ENCODE results near the gene ERAP2.

The ERAP2 gene

DNA sequence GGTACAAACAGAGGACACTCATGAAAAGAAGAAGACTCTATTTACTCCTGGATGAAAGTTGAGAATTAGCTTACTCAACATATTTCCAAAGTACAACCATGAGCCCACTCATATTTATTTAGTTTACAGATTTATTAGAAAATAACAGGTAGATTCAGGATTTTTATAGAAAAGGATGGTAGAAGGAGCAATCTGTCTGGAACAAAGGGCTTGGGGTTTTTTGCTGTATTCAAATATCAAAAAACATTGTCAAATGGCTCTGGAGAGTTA lies 7.0 kb upstream of the ERAP2 start:
- DNase-seq (ENCODE audit: low spot score): no peak
- in situ Hi-C loops (cut with MboI; ENCODE audit: low sequenced_read_pairs, unreplicated experiment): loop anchor here (10.0 kb wide), 1 partner anchor 275 kb away; the partner anchor contains the start of gene LIX1
- TF ChIP-seq, protein P1, sequence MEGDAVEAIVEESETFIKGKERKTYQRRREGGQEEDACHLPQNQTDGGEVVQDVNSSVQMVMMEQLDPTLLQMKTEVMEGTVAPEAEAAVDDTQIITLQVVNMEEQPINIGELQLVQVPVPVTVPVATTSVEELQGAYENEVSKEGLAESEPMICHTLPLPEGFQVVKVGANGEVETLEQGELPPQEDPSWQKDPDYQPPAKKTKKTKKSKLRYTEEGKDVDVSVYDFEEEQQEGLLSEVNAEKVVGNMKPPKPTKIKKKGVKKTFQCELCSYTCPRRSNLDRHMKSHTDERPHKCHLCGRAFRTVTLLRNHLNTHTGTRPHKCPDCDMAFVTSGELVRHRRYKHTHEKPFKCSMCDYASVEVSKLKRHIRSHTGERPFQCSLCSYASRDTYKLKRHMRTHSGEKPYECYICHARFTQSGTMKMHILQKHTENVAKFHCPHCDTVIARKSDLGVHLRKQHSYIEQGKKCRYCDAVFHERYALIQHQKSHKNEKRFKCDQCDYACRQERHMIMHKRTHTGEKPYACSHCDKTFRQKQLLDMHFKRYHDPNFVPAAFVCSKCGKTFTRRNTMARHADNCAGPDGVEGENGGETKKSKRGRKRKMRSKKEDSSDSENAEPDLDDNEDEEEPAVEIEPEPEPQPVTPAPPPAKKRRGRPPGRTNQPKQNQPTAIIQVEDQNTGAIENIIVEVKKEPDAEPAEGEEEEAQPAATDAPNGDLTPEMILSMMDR (IDR thresholded peaks at IDR 0.05; ENCODE audit: borderline replicate concordance, control extremely low read depth, extremely low read depth, insufficient read depth, missing control alignments): no peak

GRCh38 chr5:96870094-96871026 lies 5.9 kb upstream of the ERAP2 start:
- TF ChIP-seq, protein P1 (IDR thresholded peaks at IDR 0.05; ENCODE audit: borderline replicate concordance, control extremely low read depth, extremely low read depth, insufficient read depth, missing control alignments): no peak
- peak; percentile 25 for DNase-seq (ENCODE audit: low spot score)
- in situ Hi-C loops (cut with MboI; ENCODE audit: low sequenced_read_pairs, unreplicated experiment): no loop called here

- in situ Hi-C loops (cut with MboI; ENCODE audit: low sequenced_read_pairs, unreplicated experiment): no loop called here
- DNase-seq (ENCODE audit: low spot score): no peak
- TF ChIP-seq, protein P1 (IDR thresholded peaks at IDR 0.05; ENCODE audit: borderline replicate concordance, control extremely low read depth, extremely low read depth, insufficient read depth, missing control alignments): no peak
Measured at GRCh38 chr5:96871027-96871399, 5.3 kb upstream of the ERAP2 start.

DNA sequence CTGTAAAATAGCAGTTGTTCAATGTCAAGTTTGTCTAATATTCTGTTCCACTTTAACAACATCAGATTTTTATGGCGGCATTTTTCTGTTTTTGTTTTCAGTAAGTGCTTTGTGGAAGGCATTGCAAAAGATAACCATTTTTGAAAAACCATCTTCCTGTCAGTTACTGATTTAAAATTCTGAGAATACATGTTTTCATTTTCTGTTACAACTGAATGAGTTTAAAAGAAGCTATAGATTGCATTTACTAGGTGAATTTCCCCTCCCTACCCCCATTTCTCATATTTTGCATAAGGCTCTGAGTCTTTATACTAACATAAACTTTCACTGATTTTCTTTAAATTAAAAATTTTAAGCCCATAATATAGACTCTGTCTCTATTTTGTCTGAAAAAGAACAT lies 4.6 kb upstream of the ERAP2 start:
- in situ Hi-C loops (cut with MboI; ENCODE audit: low sequenced_read_pairs, unreplicated experiment): no loop called here

DNA sequence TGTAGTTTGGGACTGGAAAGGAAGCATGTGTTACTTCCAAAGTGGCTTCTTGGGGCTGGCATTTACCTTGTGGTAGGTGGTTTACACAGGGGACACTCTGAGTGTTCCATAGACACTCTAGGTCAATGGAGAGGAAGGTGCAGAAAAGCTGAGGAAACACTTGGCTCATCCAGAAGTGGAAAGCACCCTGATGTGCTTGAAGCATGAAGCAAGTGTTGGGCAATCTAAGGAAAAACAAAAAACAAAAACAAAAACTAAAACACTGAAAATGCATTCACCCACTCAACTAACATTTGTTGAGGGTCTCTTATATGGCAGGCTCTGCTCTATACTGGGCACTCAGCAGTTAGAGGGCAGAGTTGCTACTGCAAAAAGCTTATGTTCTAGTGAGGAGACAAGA lies 2.9 kb upstream of the ERAP2 start:
- in situ Hi-C loops (cut with MboI; ENCODE audit: low sequenced_read_pairs, unreplicated experiment): no loop called here
- TF ChIP-seq, protein P1 (IDR thresholded peaks at IDR 0.05; ENCODE audit: borderline replicate concordance, control extremely low read depth, extremely low read depth, insufficient read depth, missing control alignments): no peak
- DNase-seq (ENCODE audit: low spot score): no peak

More for the DNA sequence above, 4.6 kb upstream of the ERAP2 start:
- TF ChIP-seq, protein P1 (IDR thresholded peaks at IDR 0.05; ENCODE audit: borderline replicate concordance, control extremely low read depth, extremely low read depth, insufficient read depth, missing control alignments): no peak
- no peak for DNase-seq (ENCODE audit: low spot score)

GRCh38 chr5:96874631-96875030 lies 1.7 kb upstream of the ERAP2 start:
- TF ChIP-seq, protein P1 (IDR thresholded peaks at IDR 0.05; ENCODE audit: borderline replicate concordance, control extremely low read depth, extremely low read depth, insufficient read depth, missing control alignments): no peak
- in situ Hi-C loops (cut with MboI; ENCODE audit: low sequenced_read_pairs, unreplicated experiment): loop anchor here (5.0 kb wide), 1 partner anchor 53 kb away; no protein-coding TSS in a partner anchor
- no peak for DNase-seq (ENCODE audit: low spot score)

All from GM13976 (cell line).